NCI-H446 treated with DMSO at 0.1 percent for 48 hours (cell line): ENCODE measurements around the gene FAM184A.
A peak's percentile ranks its signal among the peaks of the same experiment; 100 is the strongest.
"Not testable (repeated sequence)": the region's sequence is repeated elsewhere in the genome, so short reads cannot be mapped to it uniquely, and the experiment has no call there.

Source experiments
- DNase-seq: peaks from one replicate; lab custom pipeline; 2025; lab: John Stamatoyannopoulos, UW

FAM184A gene

GRCh38 chr6:119078376-119079282 lies at the start of gene FAM184A:
FAM184A (minus strand) TSS chr6:119078664; CDS start chr6:119078299, 365 bp downstream.
- DNase-seq, result peak; percentile 43

GRCh38 chr6:119127627-119128026 lies 49.2 kb upstream of the FAM184A start:
- DNase-seq, result no peak

- DNase-seq, result no peak
Measured at GRCh38 chr6:119126826-119127225, 48.4 kb upstream of the FAM184A start.

GRCh38 chr6:119126140-119126539 lies 47.7 kb upstream of the FAM184A start:
- no peak for DNase-seq

GRCh38 chr6:119125576-119125975 lies 47.1 kb upstream of the FAM184A start:
- DNase-seq, result no peak

- DNase-seq, result no peak
Measured at GRCh38 chr6:119124079-119124824, 45.8 kb upstream of the FAM184A start.

GRCh38 chr6:119122336-119122735 lies 43.9 kb upstream of the FAM184A start:
- no peak for DNase-seq

GRCh38 chr6:119121367-119121766 lies 42.9 kb upstream of the FAM184A start:
- DNase-seq, result no peak

- no peak for DNase-seq
Measured at GRCh38 chr6:119119989-119120388, 41.5 kb upstream of the FAM184A start.

GRCh38 chr6:119119062-119119461 lies 40.6 kb upstream of the FAM184A start:
- DNase-seq, result not testable (repeated sequence)

- DNase-seq, result no peak
Measured at GRCh38 chr6:119116712-119117281, 38.3 kb upstream of the FAM184A start.

- DNase-seq, result no peak
Measured at GRCh38 chr6:119113961-119114360, 35.5 kb upstream of the FAM184A start.

GRCh38 chr6:119112812-119113530 lies 34.5 kb upstream of the FAM184A start:
- DNase-seq, result no peak

GRCh38 chr6:119110601-119111548 lies 32.4 kb upstream of the FAM184A start:
- DNase-seq, result peak; percentile 46

- no peak for DNase-seq
Measured at GRCh38 chr6:119109654-119110325, 31.3 kb upstream of the FAM184A start.

GRCh38 chr6:119108076-119108475 lies 29.6 kb upstream of the FAM184A start:
- DNase-seq, result no peak

- DNase-seq, result no peak
Measured at GRCh38 chr6:119105282-119105681, 26.8 kb upstream of the FAM184A start.

- DNase-seq, result no peak
Measured at GRCh38 chr6:119102901-119103300, 24.4 kb upstream of the FAM184A start.

- DNase-seq, result no peak
Measured at GRCh38 chr6:119100115-119100514, 21.7 kb upstream of the FAM184A start.

- DNase-seq, result not testable (repeated sequence)
Measured at GRCh38 chr6:119097815-119098361, 19.4 kb upstream of the FAM184A start.
